ENCODE data around the gene ERAP2. TPM values are rescaled to one million over a fixed set of nuclear protein-coding genes. Genes with fewer than 3 reads are reported as not detected.

ERAP2 gene
- total RNA-seq, 1 donor from 2014 or later: 16.5 TPM

- Histone ChIP-seq H3K27me3 (no peaks in the 10 kb centered on the region), H3K4me1 (peaks cover 9% of the 10 kb centered on the region), H3K4me3 (no peak overlapping the region), H3K36me3 (no peaks in the 10 kb centered on the region), H3K27ac (no peak overlapping the region), H3K9me3 (no peaks in the 10 kb centered on the region)
- no peak for DNase-seq (ENCODE audit: extremely low spot score in 2 of 2)
- intact Hi-C loops (cut with DNase I): no loop called here
- TF ChIP-seq POLR2AphosphoS5 (IDR thresholded peaks at IDR 0.05; ENCODE audit: insufficient read depth in 1 of 2, low read depth in 1 of 2): no peak
- no peak for TF ChIP-seq CTCF (IDR thresholded peaks at IDR 0.05)
- no peak for TF ChIP-seq POLR2A (IDR thresholded peaks at IDR 0.05)
Measured at GRCh38 chr5:96943799-96944198, 67.5 kb downstream of the ERAP2 start.

DNA sequence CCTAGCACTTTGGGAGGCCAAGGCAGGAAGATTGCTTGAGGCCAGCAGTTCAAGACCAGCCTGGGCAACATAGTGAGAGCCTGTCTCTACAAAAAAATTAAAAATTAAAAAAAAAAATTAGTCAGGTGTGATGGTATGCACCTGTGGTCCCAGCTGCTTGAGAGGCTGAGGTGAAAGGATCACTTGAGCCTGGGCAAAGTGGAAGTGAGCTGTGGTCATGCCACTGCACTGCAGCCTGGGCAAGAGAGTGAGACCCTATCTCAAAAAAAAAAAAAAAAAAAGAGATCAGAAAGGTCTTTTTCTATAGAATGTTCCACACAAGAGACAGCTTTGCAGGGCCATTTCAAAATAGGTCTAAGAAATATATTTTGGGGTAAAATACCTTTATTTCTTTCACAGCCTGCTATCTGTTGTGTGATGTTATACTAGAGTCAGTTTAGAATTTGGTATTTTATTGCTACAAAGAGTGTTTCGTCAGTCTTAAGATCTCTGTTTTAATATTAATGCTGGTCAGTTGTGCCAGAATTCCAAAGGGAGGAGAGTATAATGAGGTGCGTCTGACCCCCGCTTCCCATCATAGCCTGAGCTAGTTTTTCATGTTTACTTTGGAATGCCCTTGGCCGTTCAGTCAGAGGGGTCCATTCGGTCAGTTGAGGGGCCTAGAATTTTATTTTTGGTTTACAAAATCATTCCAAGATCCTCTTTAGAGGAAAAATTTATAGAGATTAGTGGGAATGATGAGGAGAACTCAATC, 69.0 kb downstream of the ERAP2 start:
- no peaks in the 10 kb centered on the region for H3K27me3 ChIP-seq
- H3K9me3 ChIP-seq: no peaks in the 10 kb centered on the region
- no peaks in the 10 kb centered on the region for H3K36me3 ChIP-seq
- TF ChIP-seq POLR2AphosphoS5 (IDR thresholded peaks at IDR 0.05; ENCODE audit: insufficient read depth in 1 of 2, low read depth in 1 of 2) (no peak), CTCF (IDR thresholded peaks at IDR 0.05) (no peak), POLR2A (IDR thresholded peaks at IDR 0.05) (no peak)
- no peak for DNase-seq (ENCODE audit: extremely low spot score in 2 of 2)
- no peak overlapping the region for H3K4me3 ChIP-seq
- no peak overlapping the region for H3K27ac ChIP-seq
- H3K4me1 ChIP-seq: peaks cover 9% of the 10 kb centered on the region
- intact Hi-C loops (cut with DNase I): no loop called here

DNA sequence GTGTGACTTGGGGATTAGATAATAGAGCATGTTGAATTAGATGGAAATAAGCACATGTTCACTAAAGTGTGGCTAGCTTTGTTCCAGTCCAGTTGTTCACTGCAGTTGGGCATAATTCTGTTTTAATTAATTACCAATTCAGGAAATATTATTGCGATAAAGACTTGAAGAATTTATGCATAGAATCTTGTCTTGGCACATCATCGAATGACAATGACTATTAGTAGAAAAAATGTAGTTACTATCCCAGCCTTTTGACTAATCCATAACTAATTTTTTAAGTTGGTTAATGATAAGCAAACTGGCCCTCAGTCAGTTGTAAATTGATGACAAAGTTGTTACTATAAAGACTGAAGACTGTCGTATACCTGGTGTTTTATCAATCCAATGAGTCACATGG, 70.1 kb downstream of the ERAP2 start:
- no peaks in the 10 kb centered on the region for H3K27me3 ChIP-seq
- DNase-seq (ENCODE audit: extremely low spot score in 2 of 2): no peak
- intact Hi-C loops (cut with DNase I): no loop called here
- no peaks in the 10 kb centered on the region for H3K36me3 ChIP-seq
- no peaks in the 10 kb centered on the region for H3K9me3 ChIP-seq
- H3K27ac ChIP-seq: no peak overlapping the region
- H3K4me1 ChIP-seq: peaks cover 9% of the 10 kb centered on the region
- H3K4me3 ChIP-seq: no peak overlapping the region
- TF ChIP-seq POLR2A (IDR thresholded peaks at IDR 0.05) (no peak), CTCF (IDR thresholded peaks at IDR 0.05) (no peak), POLR2AphosphoS5 (IDR thresholded peaks at IDR 0.05; ENCODE audit: insufficient read depth in 1 of 2, low read depth in 1 of 2) (no peak)

GRCh38 chr5:96952118-96952750, 75.9 kb downstream of the ERAP2 start:
- intact Hi-C loops (cut with DNase I): no loop called here
- no peaks in the 10 kb centered on the region for H3K9me3 ChIP-seq
- DNase-seq (ENCODE audit: extremely low spot score in 2 of 2): no peak
- no peak overlapping the region for H3K4me3 ChIP-seq
- no peaks in the 10 kb centered on the region for H3K36me3 ChIP-seq
- no peak overlapping the region for H3K27ac ChIP-seq
- H3K4me1 ChIP-seq: peaks cover 7% of the 10 kb centered on the region
- TF ChIP-seq POLR2A (IDR thresholded peaks at IDR 0.05) (no peak), POLR2AphosphoS5 (IDR thresholded peaks at IDR 0.05; ENCODE audit: insufficient read depth in 1 of 2, low read depth in 1 of 2) (no peak), CTCF (IDR thresholded peaks at IDR 0.05) (no peak)
- H3K27me3 ChIP-seq: no peaks in the 10 kb centered on the region
